HG03025 (cell line): Measurements from ENCODE around the gene RBL1.
"Not testable (repeated sequence)": the region's sequence is repeated elsewhere in the genome, so short reads cannot be mapped to it uniquely, and the experiment has no call there.

Experiments used
- ATAC-seq: cut with Tn5 transposase; IDR thresholded peaks from one replicate; pipeline ENCODE4 v1.9.1; 2021; ENCODE audit warnings: mild to moderate bottlenecking, moderate library complexity; ENCODE audit not compliant: unreplicated experiment, low FRiP score

Gene RBL1

GRCh38 chr20:36998652-36999051 is 97.1 kb downstream of the RBL1 start:
- no peak for ATAC-seq

- ATAC-seq, result no peak
Measured at GRCh38 chr20:36997121-36997520, 98.7 kb downstream of the RBL1 start.

GRCh38 chr20:36994221-36994620 is 101.6 kb downstream of the RBL1 start:
- not testable (repeated sequence) for ATAC-seq

- no peak for ATAC-seq
Measured at GRCh38 chr20:36992802-36993334, 102.9 kb downstream of the RBL1 start.

GRCh38 chr20:36991703-36992102 is 104.1 kb downstream of the RBL1 start:
- ATAC-seq, result no peak

GRCh38 chr20:36989797-36990196 is 106.0 kb downstream of the RBL1 start:
- no peak for ATAC-seq

GRCh38 chr20:36988494-36988966 is 107.3 kb downstream of the RBL1 start:
- no peak for ATAC-seq

GRCh38 chr20:36984257-36984638 is 111.5 kb downstream of the RBL1 start:
- no peak for ATAC-seq

GRCh38 chr20:36975099-36975818 is 120.5 kb downstream of the RBL1 start:
- no peak for ATAC-seq

- ATAC-seq, result no peak
Measured at GRCh38 chr20:36974660-36975059, 121.1 kb downstream of the RBL1 start.

- no peak for ATAC-seq
Measured at GRCh38 chr20:36971103-36971502, 124.7 kb downstream of the RBL1 start.

- ATAC-seq, result no peak
Measured at GRCh38 chr20:36969478-36970186, 126.2 kb downstream of the RBL1 start.

- no peak for ATAC-seq
Measured at GRCh38 chr20:36969051-36969450, 126.7 kb downstream of the RBL1 start.

GRCh38 chr20:36967636-36968035 is 128.2 kb downstream of the RBL1 start:
- no peak for ATAC-seq

GRCh38 chr20:36966965-36967364 is 128.8 kb downstream of the RBL1 start:
- not testable (repeated sequence) for ATAC-seq

GRCh38 chr20:36962354-36962941 is 133.3 kb downstream of the RBL1 start:
- ATAC-seq, result not testable (repeated sequence)

GRCh38 chr20:36959242-36959641 is 136.6 kb downstream of the RBL1 start:
- ATAC-seq, result no peak

GRCh38 chr20:36957875-36958667 is 137.7 kb downstream of the RBL1 start:
- ATAC-seq, result no peak

- ATAC-seq, result no peak
Measured at GRCh38 chr20:36956674-36957073, 139.1 kb downstream of the RBL1 start.

- ATAC-seq, result no peak
Measured at GRCh38 chr20:36956016-36956415, 139.8 kb downstream of the RBL1 start.
